Measurements from ENCODE around the gene NTM. TPM values are rescaled to one million over a fixed set of nuclear protein-coding genes. Genes with fewer than 3 reads are reported as not detected.

NTM gene
- total and polyA plus RNA-seq, 12 donors, result 0.26 to 11.5 (median 4.0) TPM

DNA sequence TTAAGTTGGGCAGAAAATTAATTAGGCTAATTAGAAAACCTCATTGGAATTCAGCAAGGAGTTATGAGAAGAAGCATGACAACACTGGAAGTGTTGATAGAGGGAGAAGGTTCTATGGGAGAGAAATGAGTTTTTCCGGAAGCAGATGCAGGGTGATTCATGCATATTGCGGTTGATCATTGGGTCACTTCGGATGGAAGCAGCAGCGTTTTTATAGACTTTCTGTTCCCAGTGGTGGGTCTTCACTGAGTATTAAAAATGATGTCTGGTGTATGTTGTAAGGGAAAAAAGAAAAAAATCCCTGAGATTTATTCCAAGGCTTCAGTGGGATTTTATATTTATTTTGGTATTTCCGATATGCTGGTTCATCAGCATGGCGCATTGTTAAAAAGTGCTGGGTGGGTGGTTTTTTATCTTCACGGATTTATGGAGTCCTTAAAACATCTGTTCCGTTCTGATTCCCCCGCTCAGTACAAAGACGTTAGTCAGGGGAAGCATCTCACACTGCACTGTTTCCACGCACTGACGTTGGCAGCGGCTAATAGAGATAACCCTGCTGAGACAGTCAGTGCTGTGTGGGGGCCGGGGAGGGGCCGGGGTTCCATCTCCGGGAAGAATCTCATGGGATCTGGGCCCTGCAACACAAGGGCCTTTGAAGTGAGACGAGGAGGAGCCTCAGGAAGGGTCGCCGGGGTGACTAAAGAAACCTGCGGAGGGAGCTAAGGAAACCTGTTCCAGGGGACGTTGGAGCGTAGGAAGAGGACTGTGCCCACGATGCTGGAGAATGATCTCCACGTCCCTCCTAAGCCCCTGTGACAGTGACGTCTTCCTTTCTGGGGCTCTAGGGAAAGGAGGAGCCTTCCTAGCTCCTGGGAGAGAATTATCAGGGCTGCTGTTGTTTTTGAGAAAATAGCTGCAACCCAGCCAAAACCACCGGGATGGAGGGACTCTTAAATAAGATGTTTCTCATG, 390.0 kb downstream of the NTM start:
- H3K9me3 ChIP-seq (replicated peaks in 1 of 3), result no peaks in the 10 kb centered on the region
- H3K27ac ChIP-seq, result no peak overlapping the region
- H3K4me3 ChIP-seq, result no peak overlapping the region
- TF ChIP-seq POLR2A (IDR thresholded peaks at IDR 0.05), result no peak
- TF ChIP-seq, protein P1, sequence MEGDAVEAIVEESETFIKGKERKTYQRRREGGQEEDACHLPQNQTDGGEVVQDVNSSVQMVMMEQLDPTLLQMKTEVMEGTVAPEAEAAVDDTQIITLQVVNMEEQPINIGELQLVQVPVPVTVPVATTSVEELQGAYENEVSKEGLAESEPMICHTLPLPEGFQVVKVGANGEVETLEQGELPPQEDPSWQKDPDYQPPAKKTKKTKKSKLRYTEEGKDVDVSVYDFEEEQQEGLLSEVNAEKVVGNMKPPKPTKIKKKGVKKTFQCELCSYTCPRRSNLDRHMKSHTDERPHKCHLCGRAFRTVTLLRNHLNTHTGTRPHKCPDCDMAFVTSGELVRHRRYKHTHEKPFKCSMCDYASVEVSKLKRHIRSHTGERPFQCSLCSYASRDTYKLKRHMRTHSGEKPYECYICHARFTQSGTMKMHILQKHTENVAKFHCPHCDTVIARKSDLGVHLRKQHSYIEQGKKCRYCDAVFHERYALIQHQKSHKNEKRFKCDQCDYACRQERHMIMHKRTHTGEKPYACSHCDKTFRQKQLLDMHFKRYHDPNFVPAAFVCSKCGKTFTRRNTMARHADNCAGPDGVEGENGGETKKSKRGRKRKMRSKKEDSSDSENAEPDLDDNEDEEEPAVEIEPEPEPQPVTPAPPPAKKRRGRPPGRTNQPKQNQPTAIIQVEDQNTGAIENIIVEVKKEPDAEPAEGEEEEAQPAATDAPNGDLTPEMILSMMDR (IDR thresholded peaks at IDR 0.05), result no peak
- WGBS, 4 donors, result 44 to 58% (median 54%) methylated on average over 26 of the region's 26 CpGs
- no peaks in the 10 kb centered on the region for H3K36me3 ChIP-seq (replicated peaks in 1 of 2)
- no peak for DNase-seq
- intact Hi-C loops (cut with DNase I), result no loop called here
- H3K27me3 ChIP-seq, result no peaks in the 10 kb centered on the region
- no peaks in the 10 kb centered on the region for H3K4me1 ChIP-seq (replicated peaks in 1 of 2)

GRCh38 chr11:131762346-131763110, 392.1 kb downstream of the NTM start:
- H3K9me3 ChIP-seq (replicated peaks in 1 of 3), result no peaks in the 10 kb centered on the region
- no peak for DNase-seq
- TF ChIP-seq, protein P1 (IDR thresholded peaks at IDR 0.05), result no peak
- TF ChIP-seq POLR2A (IDR thresholded peaks at IDR 0.05), result no peak
- no peaks in the 10 kb centered on the region for H3K36me3 ChIP-seq (replicated peaks in 1 of 2)
- no peak overlapping the region for H3K27ac ChIP-seq
- H3K4me1 ChIP-seq (replicated peaks in 1 of 2), result no peaks in the 10 kb centered on the region
- H3K27me3 ChIP-seq, result no peaks in the 10 kb centered on the region
- H3K4me3 ChIP-seq, result no peak overlapping the region
- 87 to 98% (median 95%) methylated on average over 14 to 17 of the region's 17 CpGs for WGBS, 4 donors
- intact Hi-C loops (cut with DNase I), result no loop called here

DNA sequence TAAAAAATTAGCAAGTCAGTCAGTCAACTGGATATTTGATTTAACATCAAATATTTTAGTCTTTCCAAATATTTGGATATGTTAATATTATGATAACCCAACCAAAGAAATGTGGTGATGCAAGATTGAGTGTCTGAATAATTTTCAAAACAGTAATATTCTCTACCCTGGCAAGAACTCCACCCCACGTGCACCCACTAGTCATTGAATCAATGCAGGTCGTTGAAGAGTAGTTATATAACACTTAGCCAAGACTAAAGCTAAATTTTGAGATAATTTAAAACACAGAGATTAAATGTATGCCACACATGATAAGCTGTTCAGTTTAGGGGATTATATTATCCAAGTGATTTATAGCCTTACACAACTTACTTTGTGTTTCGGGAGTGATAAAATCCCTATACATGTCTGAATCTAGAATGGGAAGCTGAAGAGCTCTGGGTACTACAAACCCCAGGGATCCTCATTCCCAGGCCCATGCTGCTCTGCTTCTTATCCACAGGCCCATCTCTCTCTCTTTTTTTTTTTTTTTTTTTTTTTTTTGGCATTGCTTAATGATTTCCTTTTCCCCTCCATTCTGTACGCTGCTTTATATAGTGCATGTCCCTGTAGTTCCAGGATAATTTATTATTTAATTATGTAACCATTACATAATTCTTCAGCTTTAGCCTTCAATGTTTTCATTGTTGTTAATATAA, 392.9 kb downstream of the NTM start:
- no peak for DNase-seq
- TF ChIP-seq POLR2A (IDR thresholded peaks at IDR 0.05), result no peak
- TF ChIP-seq, protein P1 (IDR thresholded peaks at IDR 0.05), result no peak
- Histone ChIP-seq H3K36me3 (replicated peaks in 1 of 2) (no peaks in the 10 kb centered on the region), H3K9me3 (replicated peaks in 1 of 3) (no peaks in the 10 kb centered on the region), H3K27ac (no peak overlapping the region), H3K4me3 (no peak overlapping the region), H3K4me1 (replicated peaks in 1 of 2) (no peaks in the 10 kb centered on the region), H3K27me3 (no peaks in the 10 kb centered on the region)
- WGBS, 4 donors, result 44 to 51% (median 47%) methylated on average over 4 of the region's 4 CpGs
- intact Hi-C loops (cut with DNase I), result no loop called here

GRCh38 chr11:131764126-131764525, 393.7 kb downstream of the NTM start:
- DNase-seq, result no peak
- H3K36me3 ChIP-seq (replicated peaks in 1 of 2), result no peaks in the 10 kb centered on the region
- H3K4me3 ChIP-seq, result no peak overlapping the region
- TF ChIP-seq POLR2A (IDR thresholded peaks at IDR 0.05), result no peak
- TF ChIP-seq, protein P1 (IDR thresholded peaks at IDR 0.05), result no peak
- H3K4me1 ChIP-seq (replicated peaks in 1 of 2), result no peaks in the 10 kb centered on the region
- H3K27ac ChIP-seq, result no peak overlapping the region
- no peaks in the 10 kb centered on the region for H3K9me3 ChIP-seq (replicated peaks in 1 of 3)
- 81 to 85% (median 83%) methylated on average over 5 of the region's 5 CpGs for WGBS, 4 donors
- intact Hi-C loops (cut with DNase I), result no loop called here
- H3K27me3 ChIP-seq, result no peaks in the 10 kb centered on the region

Measured in adrenal gland (tissue), 12 donors.